Vagina (tissue), 2 donors: ENCODE results near the gene CDR2L. TPM values are rescaled to one million over a fixed set of nuclear protein-coding genes. Genes with fewer than 3 reads are reported as not detected.
"Not testable (repeated sequence)": the region's sequence is repeated elsewhere in the genome, so short reads cannot be mapped to it uniquely, and the experiment has no call there.

Experiments used
- DNase-seq, 2 donors: peaks; one replicate each; pipeline ENCODE4 v3.0.0-alpha.2; 2017; ENCODE audit errors: extremely low spot score in 2 of 2
- H3K27ac ChIP-seq: fragments of 200-600 bp; sonication (generic); one replicate; pipeline ENCODE4 v1.5.1; 2019
- H3K27me3 ChIP-seq: fragments of 200-600 bp; sonication (generic); one replicate; pipeline ENCODE4 v1.5.1; 2019
- H3K36me3 ChIP-seq, 2 donors: fragments of 200-600 bp; sonication (generic); one replicate each; pipeline ENCODE4 v1.5.1; 2017 to 2019
- H3K4me1 ChIP-seq: fragments of 200-600 bp; sonication (generic); one replicate; pipeline ENCODE4 v1.5.1; 2019
- H3K4me3 ChIP-seq, 2 donors: fragments of 200-600 bp; sonication (generic); 1 replicate in 1 of 2; 2 replicates in 1 of 2; pipeline ENCODE4 v1.5.1; 2016 to 2019
- H3K9me3 ChIP-seq: fragments of 200-600 bp; sonication (generic); one replicate; pipeline ENCODE4 v1.5.1; 2019
- POLR2A ChIP-seq, 2 donors: fragments of 450-650 bp; IDR thresholded peaks; one replicate each; pipeline ENCODE4 v1.6.1; 2017; ENCODE audit warnings: antibody characterized with exemption in 2 of 2, mild to moderate bottlenecking in 2 of 2, moderate library complexity in 2 of 2
- POLR2AphosphoS5 ChIP-seq, 2 donors: sonication (generic); formaldehyde crosslinking; IDR thresholded peaks; one replicate each; pipeline ENCODE4 v1.9.0; 2017; ENCODE audit warnings: antibody characterized with exemption in 2 of 2, mild to moderate bottlenecking in 2 of 2, low read depth in 1 of 2; ENCODE audit not compliant: insufficient read depth in 1 of 2
- intact Hi-C: fragments of 100-400 bp; cut with DNase I; formaldehyde crosslinking; loops from one replicate; pipeline ENCODE4 v1.15.1; 2023
- total RNA-seq: library from RNA; depleted of rRNA; stranded (reverse); fragments of >200 nt; gene quantifications from one replicate; pipeline ENCODE4 v1.2.3, GENCODE V29; 2016
- TF ChIP-seq, protein P1 (sequence below), 3 experiments: fragments of 450-650 bp in 2 of 3; fragments of 200-600 bp in 1 of 3; sonication (generic) in 1 of 3; IDR thresholded peaks; one replicate each; pipeline ENCODE4 v1.5.1; 2017 to 2019; ENCODE audit warnings: antibody characterized with exemption in 3 of 3, mild to moderate bottlenecking in 2 of 3, moderate library complexity in 2 of 3

CDR2L gene
- total RNA-seq, 1 donor from 2014 or later: 13.5 TPM

DNA sequence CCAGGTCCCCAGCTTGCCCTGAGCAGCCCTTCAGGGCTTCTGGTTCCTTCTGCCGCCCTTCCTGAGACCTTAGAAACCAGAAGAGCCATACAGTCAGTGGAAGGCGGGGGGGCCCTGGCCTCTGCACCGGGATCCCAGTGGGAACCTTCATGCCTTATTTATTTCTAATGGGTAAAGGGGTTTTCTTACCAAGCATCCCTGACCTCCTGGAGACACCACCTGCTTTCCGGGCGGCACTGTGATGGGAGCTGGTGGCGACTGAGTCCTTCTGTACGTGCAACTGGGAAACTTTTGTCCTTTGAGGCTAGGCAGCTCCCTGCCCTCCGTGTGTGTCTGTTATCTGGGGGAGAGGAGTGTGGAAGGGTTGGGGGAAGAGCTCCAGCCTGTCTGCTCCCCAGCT, 17.9 kb downstream of the CDR2L start:
- H3K27me3 ChIP-seq: no peaks in the 10 kb centered on the region
- TF ChIP-seq POLR2AphosphoS5 (IDR thresholded peaks at IDR 0.05; ENCODE audit: insufficient read depth in 1 of 2, low read depth in 1 of 2): no peak
- TF ChIP-seq, protein P1, sequence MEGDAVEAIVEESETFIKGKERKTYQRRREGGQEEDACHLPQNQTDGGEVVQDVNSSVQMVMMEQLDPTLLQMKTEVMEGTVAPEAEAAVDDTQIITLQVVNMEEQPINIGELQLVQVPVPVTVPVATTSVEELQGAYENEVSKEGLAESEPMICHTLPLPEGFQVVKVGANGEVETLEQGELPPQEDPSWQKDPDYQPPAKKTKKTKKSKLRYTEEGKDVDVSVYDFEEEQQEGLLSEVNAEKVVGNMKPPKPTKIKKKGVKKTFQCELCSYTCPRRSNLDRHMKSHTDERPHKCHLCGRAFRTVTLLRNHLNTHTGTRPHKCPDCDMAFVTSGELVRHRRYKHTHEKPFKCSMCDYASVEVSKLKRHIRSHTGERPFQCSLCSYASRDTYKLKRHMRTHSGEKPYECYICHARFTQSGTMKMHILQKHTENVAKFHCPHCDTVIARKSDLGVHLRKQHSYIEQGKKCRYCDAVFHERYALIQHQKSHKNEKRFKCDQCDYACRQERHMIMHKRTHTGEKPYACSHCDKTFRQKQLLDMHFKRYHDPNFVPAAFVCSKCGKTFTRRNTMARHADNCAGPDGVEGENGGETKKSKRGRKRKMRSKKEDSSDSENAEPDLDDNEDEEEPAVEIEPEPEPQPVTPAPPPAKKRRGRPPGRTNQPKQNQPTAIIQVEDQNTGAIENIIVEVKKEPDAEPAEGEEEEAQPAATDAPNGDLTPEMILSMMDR (IDR thresholded peaks at IDR 0.05): no peak
- TF ChIP-seq POLR2A (IDR thresholded peaks at IDR 0.05): no peak
- H3K4me3 ChIP-seq: no peak overlapping the region
- no peaks in the 10 kb centered on the region for H3K9me3 ChIP-seq
- H3K4me1 ChIP-seq: no peaks in the 10 kb centered on the region
- intact Hi-C loops: no loop called here
- no peak for DNase-seq
- H3K36me3 ChIP-seq: peaks cover 0 to 20% of the 10 kb centered on the region in 2 donors
- no peak overlapping the region for H3K27ac ChIP-seq

DNA sequence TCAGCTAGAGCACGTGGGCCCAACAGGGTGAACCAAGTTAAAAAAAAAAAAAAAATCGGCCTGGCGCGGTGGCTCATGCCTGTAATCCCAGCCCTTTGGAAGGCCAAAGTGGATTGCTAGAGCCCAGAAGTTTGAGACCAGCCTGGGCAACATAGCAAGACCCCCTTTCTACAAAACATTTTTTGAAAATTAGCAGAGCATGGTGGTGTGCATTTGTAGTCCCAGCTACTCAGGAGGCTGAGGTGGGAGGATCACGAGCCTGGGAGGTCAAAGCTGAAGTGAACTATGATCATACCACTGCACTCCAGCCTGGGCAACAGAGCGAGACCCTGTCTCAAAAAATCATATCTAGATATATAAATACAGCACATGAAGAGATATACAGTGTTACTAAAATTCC, 18.7 kb downstream of the CDR2L start:
- peaks cover 0 to 15% of the 10 kb centered on the region in 2 donors for H3K36me3 ChIP-seq
- H3K27me3 ChIP-seq, intact Hi-C loops, H3K27ac ChIP-seq, H3K4me1 ChIP-seq, H3K4me3 ChIP-seq, H3K9me3 ChIP-seq, DNase-seq: not testable (repeated sequence)

DNA sequence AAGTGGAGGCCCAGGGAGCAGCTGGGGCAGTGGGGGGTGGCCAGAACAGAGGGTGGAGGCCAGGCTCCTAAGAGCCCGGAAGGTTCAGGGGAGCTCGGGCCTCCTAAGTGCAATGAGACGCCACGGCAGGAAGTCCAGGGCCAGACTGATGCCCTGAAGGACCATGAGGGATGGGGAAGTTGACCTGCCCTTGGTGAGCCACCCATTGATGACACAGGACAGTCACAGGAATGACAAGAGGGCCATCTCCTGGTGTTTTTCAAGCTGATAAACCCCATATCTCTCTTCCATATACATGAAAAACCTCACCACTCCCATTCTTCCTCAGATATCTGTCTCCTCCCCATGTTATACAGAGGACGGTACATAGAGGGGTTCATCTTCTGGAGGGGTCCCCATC, 19.2 kb downstream of the CDR2L start:
- no peaks in the 10 kb centered on the region for H3K9me3 ChIP-seq
- H3K4me1 ChIP-seq: peaks cover 10% of the 10 kb centered on the region
- H3K27ac ChIP-seq: no peak overlapping the region
- TF ChIP-seq POLR2A (IDR thresholded peaks at IDR 0.05): no peak
- TF ChIP-seq, protein P1 (IDR thresholded peaks at IDR 0.05): no peak
- no peak for TF ChIP-seq POLR2AphosphoS5 (IDR thresholded peaks at IDR 0.05; ENCODE audit: insufficient read depth in 1 of 2, low read depth in 1 of 2)
- intact Hi-C loops: no loop called here
- peaks cover 0 to 9% of the 10 kb centered on the region in 2 donors for H3K36me3 ChIP-seq
- no peak for DNase-seq
- H3K27me3 ChIP-seq: no peaks in the 10 kb centered on the region
- H3K4me3 ChIP-seq: no peak overlapping the region

DNA sequence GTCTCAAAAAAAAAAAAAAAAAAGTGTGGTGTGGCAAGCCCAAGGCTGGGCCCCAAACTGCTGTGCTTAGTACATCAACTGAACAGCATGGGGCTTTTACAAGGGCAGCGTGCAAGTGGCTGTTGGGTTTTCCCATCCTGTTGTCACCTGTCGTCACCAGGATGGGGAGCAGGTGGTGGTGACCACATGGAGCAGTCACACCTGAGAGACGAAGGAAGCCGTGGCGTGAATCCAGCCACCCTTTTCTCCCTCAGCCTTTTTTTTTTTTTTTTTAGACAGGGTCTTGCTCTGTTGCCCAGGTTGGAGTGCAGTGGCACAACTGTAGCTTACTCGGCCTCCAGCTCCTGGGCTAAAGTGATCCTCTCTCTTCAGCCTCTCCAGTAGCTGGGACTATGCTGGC, 20.9 kb downstream of the CDR2L start:
- Histone ChIP-seq H3K27me3 (no peaks in the 10 kb centered on the region), H3K4me1 (peaks cover 16% of the 10 kb centered on the region), H3K9me3 (no peaks in the 10 kb centered on the region), H3K27ac (no peak overlapping the region), H3K36me3 (no peaks in the 10 kb centered on the region), H3K4me3 (no peak overlapping the region)
- no peak for TF ChIP-seq POLR2A (IDR thresholded peaks at IDR 0.05)
- no peak for TF ChIP-seq POLR2AphosphoS5 (IDR thresholded peaks at IDR 0.05; ENCODE audit: insufficient read depth in 1 of 2, low read depth in 1 of 2)
- TF ChIP-seq, protein P1 (IDR thresholded peaks at IDR 0.05): no peak
- intact Hi-C loops: no loop called here
- DNase-seq: no peak

DNA sequence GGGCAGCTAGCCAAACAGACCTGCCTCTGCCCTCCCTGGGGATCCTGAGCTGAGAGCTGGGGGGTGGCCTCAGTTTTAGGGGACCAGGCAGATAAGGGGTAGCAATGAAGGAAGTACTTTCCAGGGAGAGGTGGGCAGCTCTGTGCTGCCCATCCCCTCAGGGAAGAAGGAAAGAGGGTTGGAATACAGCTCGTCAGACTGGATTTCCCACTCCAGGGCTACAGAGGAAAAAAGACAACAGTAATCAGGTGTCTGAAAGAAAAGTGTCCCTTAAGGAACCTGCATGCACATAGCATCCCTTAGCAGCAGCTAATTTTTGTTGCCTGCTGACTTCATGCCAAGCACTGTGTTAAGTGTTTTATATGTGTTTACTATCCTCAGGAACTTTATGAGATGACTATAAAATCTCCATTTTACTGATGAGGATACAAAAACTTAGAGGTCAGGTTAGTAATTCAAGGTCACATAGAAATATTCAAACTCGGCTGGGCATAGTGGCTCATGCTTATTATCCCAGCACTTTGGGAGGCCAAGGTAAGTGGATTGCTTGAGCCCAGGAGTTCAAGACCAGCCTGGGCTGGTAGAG, 21.8 kb downstream of the CDR2L start:
- no peak overlapping the region for H3K27ac ChIP-seq
- TF ChIP-seq POLR2A (IDR thresholded peaks at IDR 0.05) (no peak), POLR2AphosphoS5 (IDR thresholded peaks at IDR 0.05; ENCODE audit: insufficient read depth in 1 of 2, low read depth in 1 of 2) (no peak)
- TF ChIP-seq, protein P1 (IDR thresholded peaks at IDR 0.05): no peak
- H3K4me1 ChIP-seq: peaks cover 22% of the 10 kb centered on the region
- intact Hi-C loops: no loop called here
- DNase-seq: no peak
- H3K36me3 ChIP-seq: no peaks in the 10 kb centered on the region
- no peak overlapping the region for H3K4me3 ChIP-seq
- H3K9me3 ChIP-seq: no peaks in the 10 kb centered on the region
- H3K27me3 ChIP-seq: no peaks in the 10 kb centered on the region
